Embryonic facial prominence (tissue), 1 donor: ENCODE results near the gene HERC3.

Experiments used
- DNase-seq: peaks from one replicate; pipeline ENCODE4 v3.0.0-alpha.2; 2016; ENCODE audit errors: extremely low spot score

HERC3 gene

DNA sequence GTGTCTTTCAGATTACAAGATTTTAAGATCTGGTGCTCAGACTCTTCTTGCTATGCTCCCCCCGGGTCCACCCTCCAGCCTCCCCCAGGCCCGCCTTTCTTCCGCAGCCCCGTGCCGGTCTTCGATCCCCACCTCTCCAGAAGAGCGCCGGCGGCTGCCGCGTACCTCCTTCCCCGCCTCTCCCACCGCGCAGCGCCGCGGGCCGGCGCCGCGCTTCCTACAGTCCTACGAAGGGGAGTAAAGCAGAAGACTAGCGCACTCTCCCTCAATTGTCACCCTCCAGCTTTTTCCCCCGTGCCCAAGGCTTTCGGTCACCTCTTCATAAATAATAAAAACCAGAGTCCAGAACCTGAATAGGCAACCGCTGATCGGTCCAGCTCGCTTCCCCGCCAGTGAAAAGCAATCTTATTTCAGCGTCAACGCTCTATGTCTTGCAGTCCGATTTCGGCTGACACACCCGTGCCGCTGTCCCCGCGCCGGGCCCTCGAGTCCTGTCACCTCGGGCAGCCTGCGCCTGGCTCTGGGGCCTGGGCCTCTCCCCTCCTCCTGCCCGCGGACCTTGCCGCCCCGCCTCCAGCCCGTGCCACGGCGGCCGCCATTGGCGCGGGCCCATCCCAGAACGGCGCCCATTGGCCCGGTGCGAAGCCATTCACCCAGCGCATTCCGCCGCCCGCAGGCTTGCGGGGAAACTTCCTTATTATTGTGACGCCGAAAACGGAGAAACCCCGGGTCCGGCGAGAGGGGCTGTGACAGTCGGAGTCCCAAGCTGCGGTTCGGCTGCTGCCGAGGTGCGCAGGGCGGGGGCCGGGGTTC, at the start of gene HERC3:
Gene HERC3, plus strand, starts transcription at position 694 of the 813 bp plus-strand sequence. CDS start 13,344 bp downstream, outside the sequence.
- peak; percentile 66 for DNase-seq

GRCh38 chr4:88549815-88550214, 42.5 kb upstream of the HERC3 start:
- no peak for DNase-seq

DNA sequence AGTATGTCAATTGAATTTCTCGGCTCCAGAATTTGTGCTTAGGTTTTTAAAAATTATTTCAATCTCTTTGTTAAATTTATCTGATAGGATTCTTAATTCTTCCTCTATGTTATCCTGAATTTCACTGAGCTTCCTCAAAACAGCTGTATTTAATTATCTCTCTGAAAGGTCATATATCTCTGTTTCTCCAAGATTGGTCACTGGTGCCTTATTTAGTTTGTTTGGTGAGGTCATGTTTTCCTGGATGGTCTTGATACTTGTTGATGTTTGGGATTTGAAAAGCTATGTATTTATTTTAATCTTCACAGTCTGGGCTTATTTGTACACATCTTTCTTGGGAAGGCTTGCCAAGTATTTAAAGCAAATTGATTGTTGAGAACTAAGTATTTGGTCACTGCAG, 24.7 kb upstream of the HERC3 start:
- DNase-seq = no peak

GRCh38 chr4:88570001-88570400, 22.3 kb upstream of the HERC3 start:
- DNase-seq = no peak

GRCh38 chr4:88573276-88573980, 18.9 kb upstream of the HERC3 start:
- DNase-seq = no peak

GRCh38 chr4:88573995-88574394, 18.3 kb upstream of the HERC3 start:
- no peak for DNase-seq

DNA sequence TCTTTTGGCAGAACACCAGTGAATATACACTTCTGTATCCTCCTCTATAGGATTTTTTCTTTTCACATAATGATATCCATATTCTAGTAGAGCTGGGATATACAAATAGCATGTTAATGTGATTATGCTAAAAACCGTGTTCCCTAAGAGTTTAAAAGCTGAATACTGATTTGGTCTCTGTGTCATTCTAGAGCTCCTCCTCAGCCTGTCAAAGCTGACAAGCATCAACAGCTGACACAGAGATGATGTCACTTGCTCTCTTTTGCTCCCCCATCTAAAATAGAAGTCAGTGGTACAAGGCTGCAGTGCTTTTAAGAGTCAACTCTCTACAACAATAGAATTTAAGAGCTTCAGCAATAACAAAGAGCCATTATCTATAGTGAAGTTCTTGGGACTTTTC, 17.1 kb upstream of the HERC3 start:
- no peak for DNase-seq

GRCh38 chr4:88582493-88582892, 9.8 kb upstream of the HERC3 start:
- no peak for DNase-seq

- no peak for DNase-seq
These were observed 8.4 kb upstream of the HERC3 start for GRCh38 chr4:88583631-88584470.

DNA sequence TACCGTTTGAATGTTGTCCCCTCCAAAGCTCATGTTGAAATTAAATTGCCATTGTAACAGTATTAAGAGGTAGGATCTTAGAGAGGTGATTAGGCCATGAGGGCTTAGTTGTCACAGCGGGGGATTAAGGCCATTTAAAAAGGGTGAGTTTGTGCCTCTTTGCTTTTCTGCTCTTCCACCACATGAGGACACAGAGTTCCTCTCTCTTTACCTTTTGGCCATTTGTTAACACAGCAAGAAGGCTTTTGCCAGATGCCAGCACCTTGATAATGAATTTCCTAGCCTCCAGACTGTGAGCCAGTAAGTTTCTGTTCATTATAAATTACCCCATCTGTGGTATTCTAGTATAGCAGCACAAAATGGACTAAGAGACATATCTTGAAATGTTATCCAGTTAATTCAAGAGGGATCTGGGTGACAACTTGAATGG, 7.8 kb upstream of the HERC3 start:
- no peak for DNase-seq

DNA sequence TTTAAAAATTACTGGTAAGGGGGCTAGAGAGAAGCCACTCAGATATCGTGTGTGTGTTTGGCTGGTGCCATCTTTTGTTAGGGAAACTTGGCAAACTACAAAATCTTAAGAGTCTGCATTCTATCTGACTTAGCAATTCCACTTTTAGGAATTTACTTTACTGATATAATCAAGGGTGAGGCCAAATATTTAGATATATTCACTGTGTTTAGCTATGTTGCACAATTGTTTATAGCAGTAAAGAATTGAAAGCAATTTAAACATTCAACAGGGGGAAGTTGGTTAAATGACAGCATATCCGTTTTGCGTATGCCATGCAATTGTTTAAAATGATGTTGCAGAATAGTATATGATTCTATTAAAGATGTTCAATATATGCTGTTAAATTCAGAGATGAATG, 6.4 kb upstream of the HERC3 start:
- no peak for DNase-seq

- DNase-seq = no peak
These were observed 5.0 kb upstream of the HERC3 start for GRCh38 chr4:88587306-88587705.

DNA sequence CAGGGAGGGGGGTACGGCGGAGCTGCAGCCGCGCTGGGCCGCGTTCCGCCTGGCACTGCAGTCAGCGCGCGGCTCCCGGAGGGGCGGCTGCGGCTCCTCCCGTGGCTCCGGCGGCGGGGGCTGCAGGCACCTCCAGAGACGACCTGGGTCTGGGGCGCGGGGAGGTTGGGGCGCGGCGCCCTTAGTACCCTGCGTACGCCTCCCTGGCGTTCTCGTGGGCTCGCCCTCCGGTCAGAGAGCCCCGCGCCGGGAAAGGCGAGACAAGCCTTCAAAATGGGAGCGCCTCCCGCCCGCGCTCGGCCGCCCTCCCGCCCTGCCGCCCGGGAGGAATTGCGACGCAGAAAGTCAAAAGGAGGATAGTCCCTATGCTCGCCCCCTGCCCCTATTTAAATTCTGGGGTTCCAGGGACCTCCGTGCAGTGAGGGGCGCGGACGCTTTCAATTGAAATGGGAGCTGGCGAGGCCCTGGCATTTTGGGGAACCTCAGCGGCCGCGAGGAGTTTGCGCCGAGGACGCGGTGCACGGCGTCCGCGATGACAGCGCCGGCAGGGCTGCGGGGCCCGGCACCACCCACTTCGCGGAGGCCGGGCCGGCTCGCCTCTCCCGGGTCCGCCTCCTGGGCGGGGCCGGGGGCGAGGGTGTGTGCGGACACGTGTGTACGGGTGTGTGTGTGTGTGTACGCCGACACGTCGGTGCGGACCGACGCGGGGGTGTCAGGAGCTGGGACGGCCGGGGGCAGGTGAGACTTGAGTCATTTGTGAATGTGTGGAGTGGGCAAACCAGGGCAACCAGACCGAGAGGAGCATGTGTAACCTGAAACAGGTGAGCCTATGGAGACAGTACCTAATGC, 544 bp downstream of the HERC3 start:
- DNase-seq = no peak

GRCh38 chr4:88597970-88598660, 5.8 kb downstream of the HERC3 start:
- DNase-seq = no peak

DNA sequence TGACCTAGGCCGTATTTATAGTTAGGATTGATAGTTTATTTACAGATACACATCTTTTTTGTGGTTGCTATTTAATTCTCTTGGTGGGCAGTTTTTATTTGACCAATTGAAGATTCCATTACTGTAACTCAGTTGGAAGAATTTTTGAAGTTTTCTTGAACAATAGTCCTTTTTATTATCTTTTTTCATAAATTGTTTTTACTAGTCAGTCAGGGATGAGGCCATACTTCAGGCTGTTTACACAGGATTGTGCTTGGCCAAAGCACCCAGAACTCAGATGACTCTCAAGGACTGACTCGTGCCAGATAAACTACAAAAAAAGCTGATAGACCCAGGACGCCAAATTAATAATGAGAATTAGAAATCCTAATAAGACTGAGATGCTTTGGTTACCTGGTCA, 7.0 kb downstream of the HERC3 start:
- no peak for DNase-seq

GRCh38 chr4:88599714-88600113, 7.4 kb downstream of the HERC3 start:
- no peak for DNase-seq

DNA sequence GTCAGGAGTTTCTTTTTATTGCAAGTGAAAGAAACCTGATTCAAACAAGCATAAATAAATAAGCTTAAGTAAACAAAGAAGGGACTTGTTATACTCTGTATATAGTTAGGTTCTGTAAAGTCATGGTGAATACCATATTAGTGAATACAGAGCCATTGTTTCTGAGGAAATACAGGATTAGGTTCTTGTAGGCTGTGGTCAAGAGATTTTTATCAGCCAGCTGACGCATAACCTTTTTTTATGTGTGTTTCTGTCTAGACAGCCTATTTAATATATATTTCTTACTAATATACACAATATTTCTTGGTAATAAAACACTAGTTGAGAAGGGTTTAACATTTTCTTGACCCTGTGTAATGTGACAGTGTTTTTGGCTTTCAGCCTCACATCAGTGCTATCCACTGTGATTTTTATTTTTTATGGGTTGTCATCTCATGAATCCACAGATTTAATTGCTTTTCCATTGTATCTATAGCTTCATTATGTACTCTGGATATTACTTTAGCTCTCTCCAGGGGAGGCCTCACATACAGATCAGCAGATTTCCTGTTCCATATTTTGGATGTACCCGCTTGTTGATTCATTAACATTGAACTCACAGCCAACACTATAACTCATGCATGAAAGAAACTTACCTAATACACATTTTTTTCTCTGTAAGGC, 8.0 kb downstream of the HERC3 start:
- no peak for DNase-seq

DNA sequence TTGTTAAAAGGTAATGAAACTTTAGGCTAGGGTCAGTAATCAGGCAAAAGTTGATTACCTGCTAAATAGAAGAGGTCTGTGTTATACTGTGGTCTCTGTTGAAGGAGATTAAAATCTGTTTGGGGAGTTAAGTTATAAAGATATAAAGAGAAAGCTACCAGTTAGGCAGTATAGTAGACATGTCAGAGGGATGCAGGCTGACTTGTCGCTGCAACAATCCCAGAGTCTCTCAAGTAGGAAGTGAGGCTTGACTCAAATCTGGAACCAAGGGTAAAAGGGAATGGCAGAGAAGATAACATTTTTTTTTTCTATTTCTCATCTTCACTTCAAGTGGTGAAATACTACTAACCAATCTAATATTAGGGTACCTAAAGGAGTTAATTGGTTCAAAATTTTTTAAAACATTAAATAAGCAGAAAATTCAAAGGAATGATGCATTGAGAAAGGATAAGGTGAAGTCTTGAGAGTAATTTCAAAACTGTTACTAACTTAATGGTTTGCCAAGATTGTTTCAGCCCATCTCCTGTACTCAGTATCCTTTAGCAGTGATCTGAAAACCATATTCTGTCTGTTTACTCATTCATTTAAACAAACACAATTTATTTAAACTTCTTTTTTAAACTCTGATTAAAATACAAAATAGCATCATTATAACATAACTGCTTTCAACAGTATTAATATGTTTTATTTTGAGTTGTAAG, 12.8 kb downstream of the HERC3 start:
- no peak for DNase-seq

DNA sequence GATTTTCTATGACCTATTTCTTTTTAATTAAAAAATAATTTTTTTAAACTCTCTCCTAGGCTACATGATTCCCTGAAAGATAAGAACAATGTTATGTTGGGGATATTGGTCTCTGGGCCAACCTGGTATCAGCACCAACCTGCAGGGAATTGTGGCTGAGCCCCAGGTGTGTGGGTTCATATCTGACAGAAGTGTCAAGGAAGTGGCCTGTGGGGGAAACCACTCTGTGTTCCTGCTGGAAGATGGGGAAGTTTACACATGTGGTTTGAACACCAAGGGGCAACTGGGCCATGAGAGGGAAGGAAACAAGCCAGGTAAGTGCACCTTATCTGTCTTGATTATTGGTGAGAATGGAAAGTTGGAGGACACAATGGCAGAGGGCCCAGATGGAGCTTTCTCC, 13.5 kb downstream of the HERC3 start:
- no peak for DNase-seq

- no peak for DNase-seq
These were observed 14.6 kb downstream of the HERC3 start for GRCh38 chr4:88606832-88607231.
